MM.1S (cell line): ENCODE measurements around the gene PIP4K2A.

ENCODE experiments used
- EZH2 ChIP-seq: fragments of 300-600 bp; sonication (generic); optimal IDR thresholded peaks from 2 replicates; pipeline ENCODE3; 2017; ENCODE audit warnings: low read depth, mild to moderate bottlenecking, antibody characterized with exemption, low read length, mixed read lengths
- TF ChIP-seq, protein P1 (sequence below): fragments of 300-600 bp; sonication (generic); IDR thresholded peaks from 2 replicates; pipeline ENCODE4 v1.5.1; 2016; ENCODE audit warnings: antibody characterized with exemption, low read length, mixed read lengths

DNA sequence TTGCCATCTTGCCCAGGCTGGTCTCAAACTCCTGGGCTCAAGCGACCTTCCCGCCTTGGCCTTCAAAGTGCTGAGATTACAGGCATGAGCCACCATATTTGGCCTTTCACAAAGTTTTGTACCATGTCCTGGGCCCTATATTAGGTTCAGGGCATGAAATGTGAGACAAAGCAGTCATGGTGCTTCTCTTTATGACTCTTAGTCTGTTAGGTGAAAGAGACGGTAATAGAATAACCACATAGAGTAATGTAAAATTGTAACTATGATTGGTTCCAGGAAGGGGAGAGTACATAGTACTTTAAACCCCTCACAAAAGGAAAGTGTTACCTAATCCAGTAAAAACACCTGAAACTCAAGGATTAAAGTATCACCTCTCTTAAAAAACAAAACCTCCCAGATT is 224.4 kb downstream of the PIP4K2A start:
- TF ChIP-seq, protein P1, sequence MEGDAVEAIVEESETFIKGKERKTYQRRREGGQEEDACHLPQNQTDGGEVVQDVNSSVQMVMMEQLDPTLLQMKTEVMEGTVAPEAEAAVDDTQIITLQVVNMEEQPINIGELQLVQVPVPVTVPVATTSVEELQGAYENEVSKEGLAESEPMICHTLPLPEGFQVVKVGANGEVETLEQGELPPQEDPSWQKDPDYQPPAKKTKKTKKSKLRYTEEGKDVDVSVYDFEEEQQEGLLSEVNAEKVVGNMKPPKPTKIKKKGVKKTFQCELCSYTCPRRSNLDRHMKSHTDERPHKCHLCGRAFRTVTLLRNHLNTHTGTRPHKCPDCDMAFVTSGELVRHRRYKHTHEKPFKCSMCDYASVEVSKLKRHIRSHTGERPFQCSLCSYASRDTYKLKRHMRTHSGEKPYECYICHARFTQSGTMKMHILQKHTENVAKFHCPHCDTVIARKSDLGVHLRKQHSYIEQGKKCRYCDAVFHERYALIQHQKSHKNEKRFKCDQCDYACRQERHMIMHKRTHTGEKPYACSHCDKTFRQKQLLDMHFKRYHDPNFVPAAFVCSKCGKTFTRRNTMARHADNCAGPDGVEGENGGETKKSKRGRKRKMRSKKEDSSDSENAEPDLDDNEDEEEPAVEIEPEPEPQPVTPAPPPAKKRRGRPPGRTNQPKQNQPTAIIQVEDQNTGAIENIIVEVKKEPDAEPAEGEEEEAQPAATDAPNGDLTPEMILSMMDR = no peak
- no peak for TF ChIP-seq EZH2
